Ishikawa (cell line): ENCODE data around the gene CHD5.

ENCODE experiments used
- CEBPB ChIP-seq: IDR thresholded peaks from 2 replicates; pipeline ENCODE4 v1.6.1; 2012
- EP300 ChIP-seq: IDR thresholded peaks from 2 replicates; pipeline ENCODE4 v1.6.1; 2012; ENCODE audit warnings: borderline replicate concordance
- YY1 ChIP-seq: IDR thresholded peaks from 2 replicates; pipeline ENCODE4 v1.6.1; 2012; ENCODE audit warnings: low read depth

- TF ChIP-seq EP300, result no peak
- no peak for TF ChIP-seq YY1
- TF ChIP-seq CEBPB, result no peak
These were observed 22.5 kb downstream of the CHD5 start for GRCh38 chr1:6157528-6158174.
